Lower lobe of right lung (tissue), 2 donors: ENCODE data around the gene TRPV4. TPM values are rescaled to one million over a fixed set of nuclear protein-coding genes. Genes with fewer than 3 reads are reported as not detected.

ENCODE experiments used
- ATAC-seq, 2 donors: fragments of 200-7000 bp; cut with Tn5 transposase; one replicate each; pipeline ENCODE4 v1.9.1; 2020 to 2022; ENCODE audit warnings: mild to moderate bottlenecking in 2 of 2, moderate library complexity in 2 of 2
- DNase-seq: peaks from one replicate; pipeline ENCODE4 v3.0.0-alpha.2; 2020
- H3K27ac ChIP-seq: fragments of 200-600 bp; one replicate; pipeline ENCODE4 v1.8.0; 2022
- H3K27me3 ChIP-seq: fragments of 200-600 bp; one replicate; pipeline ENCODE4 v1.8.0; 2022; ENCODE audit warnings: low read depth
- H3K36me3 ChIP-seq: fragments of 200-600 bp; one replicate; pipeline ENCODE4 v1.8.0; 2022; ENCODE audit warnings: mild to moderate bottlenecking
- H3K4me1 ChIP-seq: fragments of 200-600 bp; one replicate; pipeline ENCODE4 v1.8.0; 2022
- H3K4me3 ChIP-seq: fragments of 200-600 bp; one replicate; pipeline ENCODE4 v1.8.0; 2022; ENCODE audit warnings: mild to moderate bottlenecking
- H3K9me3 ChIP-seq: fragments of 200-600 bp; one replicate; pipeline ENCODE4 v1.8.0; 2022
- intact Hi-C: fragments of 100-400 bp; cut with DNase I; formaldehyde crosslinking; loops from one replicate; pipeline ENCODE4 v1.11.0; 2022
- total RNA-seq: library from RNA; stranded (reverse); fragmentation: NEBNext Ultra II Directional; extraction: Animal tissue kit (Norgen Biotek cat#: 25700); gene quantifications from one replicate; pipeline ENCODE4 v1.2.1, GENCODE V29; 2021
- TF ChIP-seq, protein P1 (sequence below): fragments of 200-600 bp; IDR thresholded peaks from one replicate; pipeline ENCODE4 v1.8.0; 2022; ENCODE audit warnings: antibody characterized with exemption, mild to moderate bottlenecking
- donor health status: DM: no; HTN: yes; CAD: no; lungs with severe emphysema.

TRPV4 gene
- total RNA-seq, 1 donor from 2014 or later = 7.7 TPM

- TF ChIP-seq, protein P1, sequence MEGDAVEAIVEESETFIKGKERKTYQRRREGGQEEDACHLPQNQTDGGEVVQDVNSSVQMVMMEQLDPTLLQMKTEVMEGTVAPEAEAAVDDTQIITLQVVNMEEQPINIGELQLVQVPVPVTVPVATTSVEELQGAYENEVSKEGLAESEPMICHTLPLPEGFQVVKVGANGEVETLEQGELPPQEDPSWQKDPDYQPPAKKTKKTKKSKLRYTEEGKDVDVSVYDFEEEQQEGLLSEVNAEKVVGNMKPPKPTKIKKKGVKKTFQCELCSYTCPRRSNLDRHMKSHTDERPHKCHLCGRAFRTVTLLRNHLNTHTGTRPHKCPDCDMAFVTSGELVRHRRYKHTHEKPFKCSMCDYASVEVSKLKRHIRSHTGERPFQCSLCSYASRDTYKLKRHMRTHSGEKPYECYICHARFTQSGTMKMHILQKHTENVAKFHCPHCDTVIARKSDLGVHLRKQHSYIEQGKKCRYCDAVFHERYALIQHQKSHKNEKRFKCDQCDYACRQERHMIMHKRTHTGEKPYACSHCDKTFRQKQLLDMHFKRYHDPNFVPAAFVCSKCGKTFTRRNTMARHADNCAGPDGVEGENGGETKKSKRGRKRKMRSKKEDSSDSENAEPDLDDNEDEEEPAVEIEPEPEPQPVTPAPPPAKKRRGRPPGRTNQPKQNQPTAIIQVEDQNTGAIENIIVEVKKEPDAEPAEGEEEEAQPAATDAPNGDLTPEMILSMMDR = no peak
- H3K9me3 ChIP-seq = peaks cover 5% of the 10 kb centered on the region
- intact Hi-C loops = no loop called here
- peaks cover 14% of the 10 kb centered on the region for H3K4me1 ChIP-seq
- DNase-seq (peak; percentile 45), ATAC-seq (no peak)
- H3K27me3 ChIP-seq = no peaks in the 10 kb centered on the region
- H3K4me3 ChIP-seq = no peak overlapping the region
- no peaks in the 10 kb centered on the region for H3K36me3 ChIP-seq
- no peak overlapping the region for H3K27ac ChIP-seq
Measured at GRCh38 chr12:109762071-109762672, 71.0 kb downstream of the TRPV4 start.

DNA sequence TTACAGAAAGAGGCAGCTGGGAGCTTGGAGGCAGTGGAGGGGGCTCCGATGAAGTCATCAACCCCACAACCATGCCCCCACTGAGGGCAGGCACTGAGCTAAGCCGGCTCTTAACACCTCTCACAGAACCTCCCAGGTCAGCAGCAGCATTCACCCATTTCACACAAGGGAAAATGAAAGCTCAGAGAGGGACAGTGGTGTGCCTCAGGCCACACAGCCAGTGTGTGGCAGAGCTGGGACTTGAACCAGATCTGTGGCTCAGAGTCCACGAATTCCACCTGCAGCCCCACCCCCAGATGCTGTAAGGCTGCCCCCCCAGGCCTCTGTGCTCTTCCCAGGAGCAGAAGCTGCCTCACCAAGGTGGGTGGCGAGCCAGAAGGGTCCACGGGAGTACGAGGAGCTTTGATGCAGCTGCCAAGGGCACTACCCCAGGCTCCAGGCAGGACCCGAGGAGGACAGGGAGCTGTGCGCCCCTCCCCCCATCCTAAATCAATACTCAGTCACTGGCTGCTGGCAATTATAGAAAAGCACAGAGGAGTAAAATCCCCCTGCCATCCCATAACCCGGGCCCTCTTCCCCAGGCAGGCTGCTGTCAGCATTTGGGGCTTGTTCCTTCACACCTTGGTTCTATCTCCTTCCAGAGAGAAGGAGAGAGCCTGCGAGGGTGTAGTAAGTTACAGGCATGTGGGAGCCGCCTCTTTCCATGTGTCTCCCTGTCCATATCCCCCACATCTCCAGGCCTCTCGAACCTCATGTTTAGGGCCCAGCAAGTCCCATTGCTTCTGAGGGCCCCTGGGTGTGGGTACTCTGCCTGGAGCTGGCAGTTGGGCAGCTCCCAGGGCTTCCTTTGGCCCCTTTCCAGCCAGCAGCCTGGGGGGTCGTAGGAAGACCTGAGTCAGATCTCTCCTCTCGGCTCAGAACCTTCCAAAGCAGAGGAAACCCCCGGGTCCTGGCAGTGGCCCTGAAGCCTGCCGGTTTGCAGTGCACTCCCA is 72.0 kb downstream of the TRPV4 start:
- DNase-seq (peak; percentile 36), ATAC-seq (no peak)
- Histone ChIP-seq H3K4me1 (peaks cover 14% of the 10 kb centered on the region), H3K4me3 (no peak overlapping the region), H3K9me3 (peaks cover 15% of the 10 kb centered on the region), H3K36me3 (no peaks in the 10 kb centered on the region), H3K27ac (no peak overlapping the region), H3K27me3 (no peaks in the 10 kb centered on the region)
- intact Hi-C loops = no loop called here
- TF ChIP-seq, protein P1 = no peak

GRCh38 chr12:109760031-109760929 is 72.9 kb downstream of the TRPV4 start:
- TF ChIP-seq, protein P1 = no peak

GRCh38 chr12:109759595-109759994 is 73.6 kb downstream of the TRPV4 start:
- intact Hi-C loops = no loop called here
- no peak overlapping the region for H3K4me3 ChIP-seq
- peaks cover 14% of the 10 kb centered on the region for H3K4me1 ChIP-seq
- peaks cover 22% of the 10 kb centered on the region for H3K9me3 ChIP-seq
- no peak overlapping the region for H3K27ac ChIP-seq
- ATAC-seq (no peak), DNase-seq (peak; percentile 25)
- H3K36me3 ChIP-seq = no peaks in the 10 kb centered on the region
- TF ChIP-seq, protein P1 = no peak
- no peaks in the 10 kb centered on the region for H3K27me3 ChIP-seq

More at GRCh38 chr12:109760031-109760929, 72.9 kb downstream of the TRPV4 start:
- intact Hi-C loops = no loop called here
- peak; percentile 86 for DNase-seq
- no peak overlapping the region for H3K27ac ChIP-seq
- no peaks in the 10 kb centered on the region for H3K27me3 ChIP-seq
- no peaks in the 10 kb centered on the region for H3K36me3 ChIP-seq
- peaks cover 22% of the 10 kb centered on the region for H3K9me3 ChIP-seq
- H3K4me3 ChIP-seq = no peak overlapping the region
- H3K4me1 ChIP-seq = peaks cover 14% of the 10 kb centered on the region
- ATAC-seq = peak; percentile 75 to 87
